Lung (tissue), 12 donors: ENCODE data around the gene CAMK2D. TPM values are rescaled to one million over a fixed set of nuclear protein-coding genes. Genes with fewer than 3 reads are reported as not detected.

Source experiments
- ATAC-seq: fragments of 200-7000 bp; cut with Tn5 transposase; one replicate; pipeline ENCODE4 v1.9.1; 2020; ENCODE audit warnings: moderate number of reproducible peaks; ENCODE audit not compliant: insufficient read depth, low FRiP score
- DNase-seq, 3 donors: peaks; one replicate each; pipeline ENCODE4 v3.0.0-alpha.2; 2013 to 2017
- H3K27ac ChIP-seq, 2 donors: one replicate each; pipeline ENCODE4 v1.5.1; 2013; ENCODE audit warnings: mild to moderate bottlenecking in 2 of 2, moderate library complexity in 2 of 2, control low read depth in 1 of 2, inconsistent platforms in 1 of 2, low read depth in 1 of 2, low read length in 1 of 2
- H3K27me3 ChIP-seq, 3 donors: one replicate each; pipeline ENCODE4 v1.5.1; 2013; ENCODE audit warnings: low read length in 2 of 3; ENCODE audit not compliant: control insufficient read depth in 3 of 3, insufficient read depth in 3 of 3
- H3K36me3 ChIP-seq, 4 donors: one replicate each; pipeline ENCODE4 v1.5.1; 2013; ENCODE audit warnings: low read length in 4 of 4, mild to moderate bottlenecking in 1 of 4, moderate library complexity in 1 of 4; ENCODE audit not compliant: control insufficient read depth in 4 of 4, insufficient read depth in 4 of 4
- H3K4me1 ChIP-seq, 5 donors: one replicate each; pipeline ENCODE4 v1.5.1; 2013; ENCODE audit warnings: low read length in 5 of 5, mild to moderate bottlenecking in 2 of 5, moderate library complexity in 1 of 5; ENCODE audit not compliant: control insufficient read depth in 5 of 5, insufficient read depth in 5 of 5
- H3K4me3 ChIP-seq: one replicate; pipeline ENCODE4 v1.5.1; 2013; ENCODE audit warnings: mild to moderate bottlenecking, control low read depth, moderate library complexity
- H3K9ac ChIP-seq, 2 donors: one replicate each; pipeline ENCODE4 v1.5.1; 2013; ENCODE audit warnings: low read length in 2 of 2, control low read depth in 1 of 2; ENCODE audit not compliant: insufficient read depth in 1 of 2
- H3K9me3 ChIP-seq, 4 donors: one replicate each; pipeline ENCODE4 v1.5.1; 2013; ENCODE audit warnings: low read length in 3 of 4, mild to moderate bottlenecking in 1 of 4, moderate library complexity in 1 of 4; ENCODE audit not compliant: control insufficient read depth in 4 of 4, insufficient read depth in 3 of 4
- CTCF ChIP-seq: IDR thresholded peaks from 2 replicates; pipeline ENCODE4 v1.5.1; 2012; ENCODE audit warnings: mild to moderate bottlenecking; ENCODE audit errors: control extremely low read depth, extremely low read depth
- WGBS, 2 donors: extraction: QIAGEN DNeasy Blood & Tissue Kit; methylation state at CpG; one replicate each; pipeline ENCODE4 v1.1.7; 2013; 5-methylcytosine and 5-hydroxymethylcytosine counted together
- polyA plus RNA-seq, 2 donors: library from polyadenylated mRNA; stranded (reverse); fragments of 200-250 nt; gene quantifications; one replicate each; pipeline ENCODE4 v1.2.1, GENCODE V29; 2013
- total RNA-seq, 2 donors: library from RNA; depleted of rRNA in 1 of 2; stranded (reverse); fragments of >200 nt in 1 of 2; gene quantifications; one replicate each; pipeline ENCODE4 v1.2.1, GENCODE V29; 2014 to 2021
- donor health status: control.
- donor health status: control.
- donor health status: Bipolar disorder and iron deficiency.
- donor health status: healthy.
- donor health status: DM: yes; HTN: yes; CAD: no.

Gene CAMK2D
- total and polyA plus RNA-seq, 4 donors, result 11.9 to 98.2 (median 36.6) TPM

DNA sequence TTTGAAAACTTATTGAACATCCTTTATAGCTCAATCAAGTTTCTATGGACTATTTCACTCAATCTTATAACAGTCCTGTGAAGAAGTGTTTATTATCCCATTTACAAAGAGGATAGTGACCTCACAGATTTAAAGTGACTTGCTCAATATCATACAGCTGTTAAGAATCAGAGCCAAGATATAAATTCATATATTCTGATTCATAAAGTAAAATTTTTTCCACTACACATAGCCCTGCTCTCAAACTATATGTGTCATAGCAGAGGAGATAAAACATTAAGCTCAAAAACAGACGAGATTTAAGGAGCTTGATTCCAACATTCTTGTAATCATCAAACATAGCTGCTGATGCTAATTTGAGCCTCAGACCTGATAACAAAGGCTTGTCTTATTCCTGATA lies 226.8 kb downstream of the CAMK2D start:
- H3K4me1 ChIP-seq, result peaks cover 0 to 32% (median 8%) of the 10 kb centered on the region in 5 donors
- ATAC-seq, result no peak

DNA sequence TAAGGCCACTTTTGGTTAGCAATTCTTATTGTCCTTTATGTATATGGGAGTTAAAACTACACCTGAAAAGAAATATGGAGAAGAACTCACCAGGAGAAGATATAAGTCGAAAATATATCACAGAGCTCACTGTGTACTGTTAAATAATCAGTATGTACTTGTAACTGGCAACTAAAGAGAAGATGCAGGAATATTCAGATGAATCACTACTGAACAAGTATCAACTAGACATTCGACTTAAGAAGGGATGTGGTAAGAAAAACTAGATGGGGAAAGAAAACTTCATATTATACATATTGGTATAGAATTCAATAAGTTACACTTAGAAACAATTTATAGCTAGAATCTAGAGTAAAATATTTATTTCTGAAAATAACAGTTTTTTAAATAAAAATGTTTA lies 230.0 kb downstream of the CAMK2D start:
- WGBS, 2 donors, result 95 to 98% methylated on average over 2 of the region's 2 CpGs
- TF ChIP-seq CTCF, result no peak
- ATAC-seq, result no peak

More for the DNA sequence above, 226.8 kb downstream of the CAMK2D start:
- no peak for TF ChIP-seq CTCF
- Histone ChIP-seq H3K9ac (no peak overlapping the region), H3K36me3 (peaks cover 0 to 13% (median under 1%) of the 10 kb centered on the region in 4 donors), H3K27me3 (no peaks in the 10 kb centered on the region), H3K9me3 (no peaks in the 10 kb centered on the region), H3K27ac (peak overlapping the region in 1 of 2 donors; percentile 70), H3K4me3 (no peak overlapping the region)
- 68 to 89% methylated on average over 1 of the region's 1 CpG for WGBS, 2 donors
- DNase-seq, result peak in 2 of 3 donors; percentile 33 to 41

GRCh38 chr4:113528395-113528794 lies 233.1 kb downstream of the CAMK2D start:
- H3K9me3 ChIP-seq, result no peaks in the 10 kb centered on the region
- peak overlapping the region in 1 of 2 donors; percentile 21 for H3K27ac ChIP-seq
- DNase-seq (no peak), ATAC-seq (no peak)
- H3K4me3 ChIP-seq, result no peak overlapping the region
- 89 to 91% methylated on average over 1 of the region's 1 CpG for WGBS, 2 donors
- peaks cover 0 to 29% (median 4%) of the 10 kb centered on the region in 4 donors for H3K36me3 ChIP-seq
- H3K4me1 ChIP-seq, result peaks cover 0 to 3% (median 0%) of the 10 kb centered on the region in 5 donors
- TF ChIP-seq CTCF, result no peak
- no peak overlapping the region for H3K9ac ChIP-seq
- H3K27me3 ChIP-seq, result no peaks in the 10 kb centered on the region

More for the DNA sequence above, 230.0 kb downstream of the CAMK2D start:
- H3K27ac ChIP-seq, result no peak overlapping the region
- no peaks in the 10 kb centered on the region for H3K27me3 ChIP-seq
- DNase-seq, result no peak
- peaks cover 0 to 13% (median 3%) of the 10 kb centered on the region in 4 donors for H3K36me3 ChIP-seq
- H3K9ac ChIP-seq, result no peak overlapping the region
- H3K4me1 ChIP-seq, result peaks cover 0 to 16% (median 7%) of the 10 kb centered on the region in 5 donors
- no peak overlapping the region for H3K4me3 ChIP-seq
- no peaks in the 10 kb centered on the region for H3K9me3 ChIP-seq

- Histone ChIP-seq H3K9ac (no peak overlapping the region), H3K9me3 (no peaks in the 10 kb centered on the region), H3K27me3 (no peaks in the 10 kb centered on the region), H3K27ac (no peak overlapping the region), H3K4me1 (peaks cover 0 to 7% (median 0%) of the 10 kb centered on the region in 5 donors), H3K36me3 (peaks cover 0 to 29% (median 5%) of the 10 kb centered on the region in 4 donors), H3K4me3 (no peak overlapping the region)
- ATAC-seq (no peak), DNase-seq (no peak)
- TF ChIP-seq CTCF, result no peak
- WGBS, 2 donors, result 89 to 96% methylated on average over 2 of the region's 2 CpGs
Observed at GRCh38 chr4:113525521-113525920, 236.0 kb downstream of the CAMK2D start.
